Type B pancreatic cell (in vitro differentiated cells): ENCODE results near the gene RAB3C. TPM values are rescaled to one million over a fixed set of nuclear protein-coding genes. Genes with fewer than 3 reads are reported as not detected.
A peak's percentile ranks its signal among the peaks of the same experiment; 100 is the strongest.

Experiments used
- DNase-seq: peaks from one replicate; pipeline ENCODE4 v3.0.0; 2021; ENCODE audit warnings: mixed read lengths; ENCODE audit not compliant: unreplicated experiment; ENCODE audit errors: extremely low spot score
- H3K27ac Mint-ChIP-seq: 2 replicates; pipeline ENCODE4 v1.8.0; 2021; ENCODE audit warnings: mild to moderate bottlenecking, mixed read lengths
- H3K27me3 Mint-ChIP-seq: 2 replicates; pipeline ENCODE4 v1.8.0; 2021; ENCODE audit warnings: mixed read lengths
- H3K36me3 Mint-ChIP-seq: 2 replicates; pipeline ENCODE4 v1.8.0; 2021; ENCODE audit warnings: mixed read lengths
- H3K4me1 Mint-ChIP-seq: one replicate; pipeline ENCODE4 v1.8.0; 2021; ENCODE audit warnings: mixed read lengths; ENCODE audit not compliant: unreplicated experiment
- H3K4me3 Mint-ChIP-seq: 2 replicates; pipeline ENCODE4 v1.8.0; 2021; ENCODE audit warnings: mild to moderate bottlenecking, mixed read lengths
- H3K9me3 Mint-ChIP-seq: 2 replicates; pipeline ENCODE4 v1.8.0; 2021; ENCODE audit warnings: mixed read lengths
- CTCF ChIP-seq: fragments of 200-600 bp; sonication (generic); conservative IDR thresholded peaks from 2 replicates; pipeline ENCODE4 v1.5.0; 2021; ENCODE audit warnings: antibody characterized with exemption, mild to moderate bottlenecking
- total RNA-seq: library from RNA; stranded (reverse); gene quantifications from 2 replicates; pipeline ENCODE4 v1.2.1, GENCODE V29; 2021; ENCODE audit warnings: low replicate concordance

The RAB3C gene
- total RNA-seq, 1 donor from 2014 or later = 10.1 TPM

- TF ChIP-seq CTCF = no peak
- Mint-ChIP-seq H3K4me1 (peaks cover 6% of the 10 kb centered on the region), H3K36me3 (no peaks in the 10 kb centered on the region), H3K27ac (no peak overlapping the region), H3K4me3 (no peak overlapping the region), H3K27me3 (no peaks in the 10 kb centered on the region), H3K9me3 (no peaks in the 10 kb centered on the region)
- no peak for DNase-seq
Observed at GRCh38 chr5:58622936-58623871, 40.3 kb downstream of the RAB3C start.

GRCh38 chr5:58628626-58629025 lies 45.8 kb downstream of the RAB3C start:
- Mint-ChIP-seq H3K4me1 (peaks cover 9% of the 10 kb centered on the region), H3K9me3 (no peaks in the 10 kb centered on the region), H3K27ac (peak overlapping the region; percentile 1), H3K4me3 (no peak overlapping the region), H3K36me3 (no peaks in the 10 kb centered on the region), H3K27me3 (no peaks in the 10 kb centered on the region)
- DNase-seq = no peak
- TF ChIP-seq CTCF = no peak

- Mint-ChIP-seq H3K27me3 (no peaks in the 10 kb centered on the region), H3K4me3 (no peak overlapping the region), H3K36me3 (no peaks in the 10 kb centered on the region), H3K4me1 (peaks cover 9% of the 10 kb centered on the region), H3K9me3 (no peaks in the 10 kb centered on the region), H3K27ac (no peak overlapping the region)
- TF ChIP-seq CTCF = no peak
- DNase-seq = no peak
Observed at GRCh38 chr5:58629271-58630159, 46.6 kb downstream of the RAB3C start.

GRCh38 chr5:58631895-58632294 lies 49.0 kb downstream of the RAB3C start:
- no peak for TF ChIP-seq CTCF
- Mint-ChIP-seq H3K4me1 (peaks cover 9% of the 10 kb centered on the region), H3K27ac (no peak overlapping the region), H3K4me3 (no peak overlapping the region), H3K27me3 (no peaks in the 10 kb centered on the region), H3K36me3 (no peaks in the 10 kb centered on the region), H3K9me3 (no peaks in the 10 kb centered on the region)
- DNase-seq = no peak

- H3K27me3 Mint-ChIP-seq = no peaks in the 10 kb centered on the region
- H3K4me3 Mint-ChIP-seq = no peak overlapping the region
- no peak overlapping the region for H3K27ac Mint-ChIP-seq
- H3K9me3 Mint-ChIP-seq = no peaks in the 10 kb centered on the region
- no peak for DNase-seq
- no peak for TF ChIP-seq CTCF
- H3K36me3 Mint-ChIP-seq = no peaks in the 10 kb centered on the region
- H3K4me1 Mint-ChIP-seq = no peaks in the 10 kb centered on the region
Observed at GRCh38 chr5:58635416-58635815, 52.5 kb downstream of the RAB3C start.
